HAP-1 (cell line): Measurements from ENCODE around the gene SAG.

Experiments used
- DNase-seq, 2 experiments: peaks; one replicate each; pipeline ENCODE4 v3.0.0-alpha.2; 2016 to 2020; ENCODE audit warnings: low spot score in 2 of 2
- H3K27me3 ChIP-seq: fragments of 250-450 bp; sonication (Bioruptor Pico); 2 replicates; pipeline ENCODE4 v1.5.1; 2020; ENCODE audit warnings: low read depth, mild to moderate bottlenecking, moderate library complexity
- H3K36me3 ChIP-seq: fragments of 250-450 bp; sonication (Bioruptor Pico); replicated peaks from 2 replicates; pipeline ENCODE4 v1.5.1; 2020; ENCODE audit warnings: mild to moderate bottlenecking
- H3K4me1 ChIP-seq: fragments of 250-450 bp; sonication (Bioruptor Pico); 2 replicates; pipeline ENCODE4 v1.5.1; 2020; ENCODE audit warnings: mild to moderate bottlenecking
- H3K4me3 ChIP-seq: fragments of 250-450 bp; sonication (Bioruptor Pico); 2 replicates; pipeline ENCODE4 v1.5.1; 2020; ENCODE audit warnings: mild to moderate bottlenecking, moderate library complexity
- H3K9me3 ChIP-seq: fragments of 250-450 bp; sonication (Bioruptor Pico); 2 replicates; pipeline ENCODE4 v1.5.1; 2020; ENCODE audit warnings: mild to moderate bottlenecking, moderate library complexity
- in situ Hi-C: fragments of 300-500 bp; cut with MboI; formaldehyde crosslinking; loops from 3 replicates; pipeline ENCODE4 v1.14.3; 2020; ENCODE audit warnings: low sequenced_read_pairs, inconsistent platforms, mixed read lengths

Gene SAG

DNA sequence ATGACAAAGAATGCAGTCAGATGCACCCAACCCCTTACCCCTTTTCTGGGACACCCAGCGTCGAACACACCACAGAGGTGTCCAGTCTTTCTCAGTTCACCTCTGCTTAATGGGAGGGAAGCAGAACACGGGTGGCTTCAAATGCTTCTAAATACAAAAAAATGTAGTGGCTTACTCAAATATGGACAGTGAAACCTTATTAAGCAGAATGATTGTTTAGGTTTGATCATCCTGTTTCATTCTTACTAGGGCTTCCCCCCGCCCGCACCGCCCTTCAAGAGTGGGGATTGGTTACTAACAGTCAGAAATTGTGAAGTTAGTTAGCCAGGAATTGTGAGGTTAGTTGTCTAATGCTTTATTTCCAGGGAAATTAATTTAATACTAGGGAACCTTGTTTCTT, 34.5 kb upstream of the SAG start:
- Histone ChIP-seq H3K36me3 (peaks cover 86% of the 10 kb centered on the region), H3K9me3 (no peaks in the 10 kb centered on the region), H3K4me1 (no peaks in the 10 kb centered on the region), H3K27me3 (no peaks in the 10 kb centered on the region), H3K4me3 (no peak overlapping the region)
- in situ Hi-C loops: no loop called here
- no peak for DNase-seq

DNA sequence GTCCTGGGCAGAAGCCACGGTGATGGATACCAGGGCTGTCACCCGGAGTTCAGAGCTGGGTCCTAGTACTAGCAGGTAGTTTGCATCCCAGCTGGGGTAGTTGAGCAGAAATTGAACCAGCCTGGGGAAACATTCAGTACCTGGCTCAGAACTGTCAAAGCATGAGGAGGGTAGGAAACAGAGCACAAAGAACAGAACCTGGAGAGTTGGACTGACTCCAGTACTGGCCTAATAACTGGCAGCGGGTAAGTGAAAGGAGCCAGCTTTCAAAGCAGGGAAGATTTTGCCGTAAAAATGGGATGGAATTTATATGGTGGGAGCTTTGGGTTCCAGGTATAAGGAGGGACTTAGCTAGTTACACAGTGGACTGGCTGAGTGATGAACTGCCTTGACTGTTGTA, 32.4 kb upstream of the SAG start:
- Histone ChIP-seq H3K36me3 (peaks cover 91% of the 10 kb centered on the region), H3K9me3 (no peaks in the 10 kb centered on the region), H3K4me1 (no peaks in the 10 kb centered on the region), H3K27me3 (no peaks in the 10 kb centered on the region), H3K4me3 (no peak overlapping the region)
- in situ Hi-C loops: no loop called here
- DNase-seq: no peak

DNA sequence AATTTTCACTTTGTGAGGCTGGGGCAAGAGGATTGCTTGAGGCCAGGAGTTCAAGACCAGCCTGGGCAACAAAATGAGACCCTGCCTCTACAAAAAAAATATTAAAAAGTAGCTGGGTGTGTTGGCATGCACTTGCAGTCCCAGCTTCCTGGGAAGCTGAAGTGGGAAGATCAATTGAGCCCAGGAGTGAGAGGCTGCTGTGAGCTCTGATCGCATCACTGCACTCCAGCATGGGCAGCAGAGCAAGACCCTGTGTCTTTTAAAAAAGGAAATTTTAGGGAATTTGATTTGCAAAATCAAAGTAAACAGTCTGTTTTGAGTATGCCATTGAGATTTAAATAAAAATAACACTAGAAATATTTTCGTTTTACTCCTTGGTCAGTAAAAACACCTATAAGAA, 28.7 kb upstream of the SAG start:
- in situ Hi-C loops: no loop called here

DNA sequence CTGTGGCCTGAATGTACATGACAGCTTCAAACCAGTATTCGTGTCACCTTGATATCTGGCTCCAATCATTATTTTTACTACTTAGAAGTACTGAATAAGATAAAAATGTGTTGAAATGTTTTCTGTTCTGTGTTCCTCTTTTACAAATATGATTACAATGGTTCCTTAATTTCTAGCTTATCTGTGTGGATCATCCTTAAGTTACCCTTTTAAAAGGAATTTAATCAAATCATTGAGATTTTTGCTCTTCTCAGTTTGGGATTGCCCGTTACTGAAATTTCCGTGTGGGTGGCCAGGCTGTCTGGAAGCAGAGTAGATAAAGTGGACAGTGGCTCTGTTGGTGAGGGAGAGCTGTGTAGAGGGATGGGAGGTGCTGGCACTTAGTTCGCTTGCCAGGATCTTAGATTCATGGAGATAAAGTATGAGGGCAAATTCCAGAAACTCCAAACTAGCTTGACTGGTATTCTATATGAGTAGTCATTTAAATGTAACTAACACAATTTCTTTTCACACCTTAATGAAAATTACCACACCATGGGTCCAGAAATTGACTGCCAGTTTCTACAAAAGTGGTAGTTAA, 27.4 kb upstream of the SAG start:
- in situ Hi-C loops: no loop called here
- H3K9me3 ChIP-seq: no peaks in the 10 kb centered on the region
- peaks cover 86% of the 10 kb centered on the region for H3K36me3 ChIP-seq
- no peaks in the 10 kb centered on the region for H3K4me1 ChIP-seq
- H3K4me3 ChIP-seq: no peak overlapping the region
- no peaks in the 10 kb centered on the region for H3K27me3 ChIP-seq
- no peak for DNase-seq

More for the DNA sequence above, 28.7 kb upstream of the SAG start:
- Histone ChIP-seq H3K4me1 (no peaks in the 10 kb centered on the region), H3K9me3 (no peaks in the 10 kb centered on the region), H3K36me3 (peaks cover 87% of the 10 kb centered on the region), H3K4me3 (no peak overlapping the region), H3K27me3 (no peaks in the 10 kb centered on the region)
- no peak for DNase-seq

DNA sequence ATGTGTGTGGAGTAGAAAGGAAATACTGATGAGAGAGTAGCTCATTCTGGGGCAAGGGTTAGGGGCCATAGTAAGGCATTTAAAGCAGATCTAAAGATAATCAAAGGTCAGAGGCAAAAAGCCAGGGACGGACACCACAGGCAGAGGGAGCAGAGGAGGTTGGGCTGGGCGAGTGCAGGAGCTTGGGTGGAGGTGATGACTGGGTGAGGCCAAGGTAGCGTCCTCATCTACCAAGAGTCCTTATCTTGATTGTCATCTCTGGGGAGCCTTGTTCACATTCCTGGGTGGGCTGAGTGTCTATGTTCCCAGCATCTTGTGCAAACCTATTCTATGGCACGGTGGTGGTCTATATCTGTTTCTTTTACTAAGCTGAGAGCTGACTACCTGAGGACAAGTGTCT, 26.1 kb upstream of the SAG start:
- no peak overlapping the region for H3K4me3 ChIP-seq
- H3K36me3 ChIP-seq: peaks cover 84% of the 10 kb centered on the region
- in situ Hi-C loops: no loop called here
- H3K4me1 ChIP-seq: no peaks in the 10 kb centered on the region
- DNase-seq: no peak
- H3K27me3 ChIP-seq: no peaks in the 10 kb centered on the region
- H3K9me3 ChIP-seq: no peaks in the 10 kb centered on the region

DNA sequence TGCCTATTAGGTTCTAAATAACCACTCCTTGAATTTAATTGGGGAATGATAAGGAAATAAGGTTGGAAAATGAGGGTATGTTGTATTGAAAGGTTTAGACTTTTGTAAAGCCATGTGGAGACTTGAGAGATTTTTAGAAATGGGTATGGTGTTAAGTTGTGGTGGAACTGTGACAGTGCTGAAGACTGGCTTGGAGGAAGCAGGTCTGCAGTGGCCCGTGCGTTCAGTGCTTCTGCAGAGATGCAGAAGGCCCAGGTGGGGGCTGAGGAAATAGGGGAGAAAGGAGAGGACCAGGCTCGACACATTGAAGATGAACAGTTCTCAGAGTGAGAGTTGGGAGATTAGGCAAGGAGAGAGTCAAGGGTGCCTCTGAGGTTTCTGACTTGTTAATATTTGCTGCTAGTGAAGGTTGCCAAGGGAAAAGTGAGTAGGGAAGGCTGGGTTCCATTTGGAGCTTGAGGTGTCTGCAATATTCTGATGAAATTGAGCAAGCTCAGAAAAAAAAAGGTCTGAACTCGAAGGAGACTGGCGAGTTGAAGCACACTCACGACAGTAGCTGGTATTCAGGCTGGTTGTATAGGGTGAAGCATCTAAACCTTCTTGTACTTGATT, 25.5 kb upstream of the SAG start:
- in situ Hi-C loops: no loop called here
- no peaks in the 10 kb centered on the region for H3K4me1 ChIP-seq
- DNase-seq: no peak
- peaks cover 86% of the 10 kb centered on the region for H3K36me3 ChIP-seq
- H3K4me3 ChIP-seq: no peak overlapping the region
- H3K27me3 ChIP-seq: no peaks in the 10 kb centered on the region
- no peaks in the 10 kb centered on the region for H3K9me3 ChIP-seq

DNA sequence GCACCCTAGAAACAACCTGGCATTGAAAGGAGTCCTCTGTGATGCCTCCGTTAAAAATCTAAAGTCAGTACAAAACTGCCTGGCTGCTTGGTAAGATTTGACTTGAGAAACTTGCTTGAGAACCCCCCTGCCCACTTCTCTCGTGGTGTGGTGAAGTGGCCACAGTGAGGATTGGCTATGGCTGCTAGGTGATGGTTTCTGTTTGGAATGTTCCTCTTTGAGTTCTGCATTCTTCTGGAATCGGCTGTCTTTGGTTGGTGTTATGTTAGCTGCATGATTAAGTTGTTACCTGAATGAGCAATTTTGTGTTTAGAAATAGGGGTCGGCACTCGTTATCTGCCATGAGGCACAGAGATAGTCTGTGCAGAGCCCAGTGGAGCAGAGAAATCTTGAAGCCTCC, 21.7 kb upstream of the SAG start:
- Histone ChIP-seq H3K27me3 (no peaks in the 10 kb centered on the region), H3K4me1 (no peaks in the 10 kb centered on the region), H3K4me3 (no peak overlapping the region), H3K9me3 (no peaks in the 10 kb centered on the region), H3K36me3 (peaks cover 85% of the 10 kb centered on the region)
- no peak for DNase-seq
- in situ Hi-C loops: no loop called here

DNA sequence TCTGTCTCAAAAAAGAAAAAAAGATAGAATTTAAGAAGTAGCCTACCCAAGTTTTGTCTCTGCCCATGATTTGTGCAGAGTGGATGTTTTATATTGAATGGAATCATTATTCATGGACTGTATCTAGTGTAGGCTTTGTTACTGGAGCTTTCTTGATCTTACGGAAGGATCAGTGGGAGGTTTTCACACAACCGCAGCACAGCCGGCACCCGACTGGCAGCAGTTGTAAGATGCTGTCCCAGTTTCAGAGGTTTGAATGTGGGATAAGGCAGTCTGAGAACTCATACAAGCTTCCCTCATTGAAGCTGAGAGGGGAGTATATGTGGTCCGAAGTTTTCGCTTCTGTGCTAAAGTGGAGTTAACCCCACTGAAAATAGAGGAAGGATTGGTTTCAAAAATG, 19.7 kb upstream of the SAG start:
- no peaks in the 10 kb centered on the region for H3K27me3 ChIP-seq
- H3K9me3 ChIP-seq: no peaks in the 10 kb centered on the region
- no peak for DNase-seq
- no peak overlapping the region for H3K4me3 ChIP-seq
- peaks cover 85% of the 10 kb centered on the region for H3K36me3 ChIP-seq
- H3K4me1 ChIP-seq: no peaks in the 10 kb centered on the region
- in situ Hi-C loops: no loop called here

GRCh38 chr2:233288663-233289062, 19.0 kb upstream of the SAG start:
- no peaks in the 10 kb centered on the region for H3K9me3 ChIP-seq
- DNase-seq: no peak

DNA sequence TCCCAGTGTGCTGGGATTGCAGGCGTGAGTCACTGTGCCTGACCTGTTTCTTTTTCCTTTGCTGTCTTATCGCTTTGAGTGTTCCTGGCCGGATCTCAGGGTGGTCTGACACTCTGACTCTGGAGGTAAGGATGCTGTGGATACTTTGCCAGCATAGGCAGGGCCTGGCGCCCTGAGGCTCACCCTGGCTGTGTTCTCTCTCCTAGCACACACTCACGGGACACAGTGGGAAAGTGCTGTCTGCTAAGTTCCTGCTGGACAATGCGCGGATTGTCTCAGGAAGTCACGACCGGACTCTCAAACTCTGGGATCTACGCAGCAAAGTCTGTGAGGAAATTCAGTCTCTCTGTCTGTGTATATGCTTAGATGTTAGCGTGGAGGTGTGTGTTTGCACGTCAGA, 18.0 kb upstream of the SAG start:
- no peak overlapping the region for H3K4me3 ChIP-seq
- DNase-seq: no peak
- in situ Hi-C loops: no loop called here
- no peaks in the 10 kb centered on the region for H3K9me3 ChIP-seq
- H3K27me3 ChIP-seq: no peaks in the 10 kb centered on the region
- no peaks in the 10 kb centered on the region for H3K4me1 ChIP-seq
- peaks cover 91% of the 10 kb centered on the region for H3K36me3 ChIP-seq

More at GRCh38 chr2:233288663-233289062, 19.0 kb upstream of the SAG start:
- in situ Hi-C loops: no loop called here
- no peaks in the 10 kb centered on the region for H3K27me3 ChIP-seq
- no peak overlapping the region for H3K4me3 ChIP-seq
- peaks cover 87% of the 10 kb centered on the region for H3K36me3 ChIP-seq
- no peaks in the 10 kb centered on the region for H3K4me1 ChIP-seq

DNA sequence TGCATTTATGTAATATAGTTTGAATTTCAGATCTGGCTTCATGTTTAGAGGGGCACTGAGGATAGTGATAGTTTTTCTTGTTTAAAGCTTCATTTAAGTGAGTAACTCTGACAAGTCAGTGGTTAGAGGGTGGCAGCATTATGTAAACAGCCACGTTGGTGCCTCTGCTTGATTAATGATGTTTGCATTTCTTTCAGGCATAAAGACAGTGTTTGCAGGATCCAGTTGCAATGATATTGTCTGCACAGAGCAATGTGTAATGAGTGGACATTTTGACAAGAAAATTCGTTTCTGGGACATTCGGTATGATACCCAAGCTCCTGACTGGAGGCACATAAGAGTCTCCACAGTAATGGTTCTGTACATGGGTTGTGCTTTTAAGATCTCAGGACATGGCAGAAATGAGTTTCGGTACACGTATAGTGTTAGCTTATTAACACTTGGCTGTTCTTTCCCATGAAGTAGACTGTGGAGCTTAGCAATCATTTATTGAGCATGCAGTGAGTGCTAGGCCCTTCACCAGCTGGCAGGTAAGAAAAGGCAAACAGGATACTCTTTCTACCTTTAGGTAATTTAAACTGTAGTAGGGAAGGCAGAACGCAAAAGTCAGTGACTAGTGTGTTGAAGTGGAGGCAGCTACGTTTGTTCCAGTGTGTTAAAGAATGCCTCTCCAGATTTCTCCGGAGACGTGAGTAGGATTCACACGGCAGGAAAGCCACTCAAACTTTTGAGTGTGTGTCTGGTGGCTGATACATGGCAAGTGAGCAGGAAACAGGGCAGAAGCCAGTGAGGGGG, 17.4 kb upstream of the SAG start:
- peaks cover 91% of the 10 kb centered on the region for H3K36me3 ChIP-seq
- no peak for DNase-seq
- in situ Hi-C loops: no loop called here

GRCh38 chr2:233295891-233296290, 11.7 kb upstream of the SAG start:
- Histone ChIP-seq H3K9me3 (no peaks in the 10 kb centered on the region), H3K36me3 (peaks cover 52% of the 10 kb centered on the region), H3K4me1 (no peaks in the 10 kb centered on the region), H3K4me3 (no peak overlapping the region), H3K27me3 (no peaks in the 10 kb centered on the region)
- no peak for DNase-seq
- in situ Hi-C loops: no loop called here

More for the DNA sequence above, 17.4 kb upstream of the SAG start:
- no peaks in the 10 kb centered on the region for H3K9me3 ChIP-seq
- no peaks in the 10 kb centered on the region for H3K4me1 ChIP-seq
- no peak overlapping the region for H3K4me3 ChIP-seq
- no peaks in the 10 kb centered on the region for H3K27me3 ChIP-seq

DNA sequence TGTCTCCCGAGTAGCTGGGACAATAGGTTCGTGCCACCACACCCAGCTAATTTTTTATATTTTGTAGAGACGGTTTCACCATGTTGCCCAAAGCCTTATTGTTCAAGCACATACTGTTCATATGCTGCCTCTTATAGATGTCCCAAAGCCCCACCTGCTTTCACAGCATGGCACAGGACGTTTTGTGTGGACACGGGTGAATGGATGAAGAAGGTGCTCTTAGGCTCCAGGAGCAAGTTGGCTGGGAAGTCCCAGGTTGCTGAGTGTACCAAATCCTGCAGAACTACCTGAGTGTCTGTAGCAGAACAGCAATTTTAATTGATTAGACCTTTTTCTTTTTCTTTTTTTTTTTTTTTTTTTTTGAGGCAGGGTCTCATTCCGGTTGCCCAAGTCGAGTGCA, 10.5 kb upstream of the SAG start:
- in situ Hi-C loops: no loop called here
- Histone ChIP-seq H3K36me3 (peaks cover 40% of the 10 kb centered on the region), H3K4me3 (no peak overlapping the region), H3K9me3 (no peaks in the 10 kb centered on the region), H3K27me3 (no peaks in the 10 kb centered on the region), H3K4me1 (no peaks in the 10 kb centered on the region)
- DNase-seq: no peak

- Histone ChIP-seq H3K4me1 (no peaks in the 10 kb centered on the region), H3K27me3 (no peaks in the 10 kb centered on the region), H3K4me3 (no peak overlapping the region), H3K36me3 (peaks cover 8% of the 10 kb centered on the region; the same call in 1 of the 2 replicates), H3K9me3 (no peaks in the 10 kb centered on the region)
- DNase-seq: no peak
- in situ Hi-C loops: no loop called here
These were observed 7.2 kb upstream of the SAG start for GRCh38 chr2:233300401-233300800.
